Measurements from ENCODE around the gene ARMH3.
A peak's percentile ranks its signal among the peaks of the same experiment; 100 is the strongest.
"Not testable (repeated sequence)": the region's sequence is repeated elsewhere in the genome, so short reads cannot be mapped to it uniquely, and the experiment has no call there.

The ARMH3 gene

DNA sequence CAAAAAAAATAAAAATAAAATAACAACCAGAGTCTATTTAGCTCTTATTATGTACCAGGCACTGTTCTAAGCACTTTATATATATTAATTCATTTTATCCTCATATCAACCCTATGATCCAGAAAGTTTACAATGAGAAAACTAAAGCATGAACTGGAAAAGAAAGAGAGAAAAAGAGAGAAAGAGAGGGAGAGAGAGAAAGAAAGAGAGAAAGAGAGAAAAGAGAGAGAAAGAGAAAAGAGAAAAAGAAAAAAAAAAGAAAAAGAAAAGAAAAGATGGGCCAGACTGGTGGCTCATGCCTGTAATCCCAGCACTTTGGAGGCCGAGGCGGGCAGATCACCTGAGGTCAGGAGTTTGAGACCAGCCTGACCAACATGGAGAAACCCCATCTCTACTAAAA, 9.9 kb downstream of the ARMH3 start:
- DNase-seq (ENCODE audit: low read depth) = no peak

DNA sequence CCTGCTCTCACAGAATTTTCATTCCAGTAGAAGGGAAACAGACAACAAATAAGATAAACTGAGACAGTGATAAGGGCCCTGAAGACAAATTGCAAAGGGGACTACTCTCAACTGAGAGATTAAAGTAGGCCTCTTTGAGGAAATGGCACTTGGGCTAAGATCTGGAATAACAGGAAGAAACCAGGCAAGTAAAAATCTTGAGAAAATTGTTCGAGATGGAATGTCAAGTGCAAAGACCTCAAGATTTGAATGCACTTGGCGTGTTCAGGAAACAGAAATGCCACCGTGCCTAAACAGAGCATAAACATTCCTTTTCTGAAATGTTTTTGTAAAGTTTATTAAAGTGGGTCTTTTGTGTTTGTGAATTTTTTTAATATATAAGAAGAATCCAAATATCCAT, 10.7 kb downstream of the ARMH3 start:
- DNase-seq (ENCODE audit: low read depth) = no peak

DNA sequence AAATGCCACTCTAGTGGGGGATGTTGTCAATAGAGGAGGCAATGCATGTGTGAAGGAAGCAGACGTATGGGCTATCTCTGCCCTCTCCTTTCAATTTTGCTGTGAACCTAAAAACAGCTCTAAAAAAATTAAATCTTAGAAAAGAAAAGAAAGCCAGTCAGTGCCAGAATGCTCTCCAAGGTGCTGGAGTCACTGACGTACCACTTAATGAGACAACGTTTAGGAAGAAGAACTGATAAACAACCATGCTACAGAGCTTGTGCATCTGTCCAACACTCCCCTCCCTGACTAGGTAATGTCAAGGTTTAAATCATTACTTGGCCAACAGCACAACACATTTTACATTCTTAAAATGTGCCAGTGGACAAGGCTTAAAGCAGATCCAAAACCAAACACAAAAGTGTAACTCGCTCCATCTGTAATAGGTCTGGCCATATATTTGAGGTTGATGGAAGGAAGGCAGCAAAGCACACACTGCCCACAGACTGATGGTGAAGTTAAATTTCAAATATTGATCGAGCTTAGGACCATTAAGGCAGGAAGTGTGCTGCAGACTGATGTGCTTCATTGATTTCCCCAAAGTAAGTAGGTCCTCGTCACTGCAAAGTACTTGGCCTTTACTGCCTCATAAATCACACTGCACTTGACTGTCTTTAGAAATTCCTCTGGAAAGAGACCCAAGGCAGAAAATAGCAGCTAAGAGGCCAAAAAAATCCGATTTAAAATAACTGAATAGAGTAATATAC, 15.5 kb downstream of the ARMH3 start:
- no peak for DNase-seq (ENCODE audit: low read depth)

DNA sequence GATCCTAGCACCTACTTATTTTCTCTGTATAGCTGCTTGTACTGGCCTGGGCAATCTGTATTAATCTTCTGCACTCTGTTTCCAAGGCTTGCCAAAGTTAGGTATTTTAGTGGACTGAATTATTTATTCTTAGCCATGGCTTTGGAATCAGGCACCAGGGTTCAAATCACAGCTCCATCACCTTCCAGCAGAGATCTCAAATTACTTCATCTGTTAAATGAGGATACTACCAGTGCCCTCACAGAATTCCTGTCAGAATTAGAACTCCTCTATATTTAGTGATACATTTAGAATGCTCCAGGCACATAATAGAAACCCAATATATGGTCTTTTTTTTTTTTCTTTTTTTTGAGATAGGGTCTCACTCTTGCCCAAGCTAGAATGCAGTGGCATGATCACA, 17.6 kb downstream of the ARMH3 start:
- no peak for DNase-seq (ENCODE audit: low read depth)

DNA sequence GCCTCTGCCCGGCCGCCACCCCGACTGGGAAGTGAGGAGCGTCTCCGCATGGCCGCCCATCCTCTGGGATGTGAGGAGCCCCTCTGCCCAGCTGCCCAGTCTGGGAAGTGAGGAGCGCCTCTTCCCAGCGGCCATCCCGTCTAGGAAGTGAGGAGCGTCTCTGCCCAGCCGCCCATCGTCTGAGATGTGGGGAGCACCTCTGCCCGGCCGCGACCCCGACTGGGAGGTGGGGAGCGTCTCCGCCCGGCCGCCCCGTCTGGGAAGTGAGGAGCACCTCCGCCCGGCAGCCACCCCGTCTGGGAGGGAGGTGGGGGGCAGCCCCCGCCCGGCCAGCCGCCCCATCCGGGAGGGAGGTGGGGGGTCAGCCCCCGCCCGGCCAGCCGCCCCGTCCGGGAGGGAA, 20.2 kb downstream of the ARMH3 start:
- not testable (repeated sequence) for DNase-seq (ENCODE audit: low read depth)

DNA sequence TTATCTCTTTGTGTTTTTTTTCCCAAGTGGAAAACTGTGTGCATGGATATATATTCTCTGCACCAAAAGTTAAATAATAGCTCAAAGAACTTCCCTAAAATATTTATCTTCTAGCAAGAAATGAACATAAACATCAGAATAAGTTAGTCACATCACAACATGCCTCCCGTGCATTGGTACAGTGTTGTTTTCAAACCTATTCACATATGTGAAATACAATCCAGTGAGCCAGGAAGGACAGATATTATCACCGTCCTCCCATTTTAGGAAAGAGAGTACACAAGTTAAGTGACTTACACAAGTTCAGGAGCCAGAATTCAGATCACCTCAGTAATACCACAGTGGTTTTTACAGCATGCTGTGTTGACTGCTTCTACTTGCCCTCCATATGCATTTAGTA, 22.2 kb downstream of the ARMH3 start:
- DNase-seq (ENCODE audit: low read depth) = no peak

DNA sequence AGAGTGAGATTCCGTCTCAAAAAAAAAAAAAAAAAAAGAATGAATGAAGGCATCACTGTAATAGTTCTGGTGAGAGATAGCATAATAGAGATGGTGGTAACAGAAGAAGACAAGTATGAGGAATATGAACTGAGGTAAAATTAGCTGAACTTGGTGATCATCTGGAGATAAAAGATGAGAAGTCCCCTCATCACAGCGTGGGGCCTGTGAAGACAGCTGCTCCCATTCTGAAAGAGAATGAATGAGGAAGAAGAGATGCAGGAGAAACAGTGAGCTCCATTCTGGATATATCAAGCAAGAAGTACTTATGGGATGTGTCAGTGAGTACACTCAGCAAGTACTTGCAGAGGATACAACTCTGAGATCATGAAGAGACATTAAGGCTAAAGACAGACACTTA, 28.7 kb downstream of the ARMH3 start:
- no peak for DNase-seq (ENCODE audit: low read depth)

DNA sequence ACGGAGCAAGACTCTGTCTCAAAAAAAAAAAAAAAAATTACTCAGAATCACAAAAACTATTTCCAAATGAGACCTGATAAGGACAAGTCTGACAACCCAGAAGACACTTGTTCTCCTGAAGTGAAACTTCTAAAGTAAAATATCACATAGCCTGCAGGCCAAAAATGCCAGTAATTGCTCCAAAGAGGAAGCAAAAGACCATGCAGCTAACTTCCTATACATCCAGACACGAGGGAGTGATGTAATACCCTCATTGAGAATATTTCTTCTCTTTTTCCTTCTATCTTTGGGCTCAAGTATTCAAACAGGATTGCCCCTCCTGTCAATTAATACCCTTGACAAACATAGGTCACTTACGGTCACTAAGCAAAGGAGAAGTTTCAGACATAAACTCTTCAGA, 31.2 kb downstream of the ARMH3 start:
- no peak for DNase-seq (ENCODE audit: low read depth)

DNA sequence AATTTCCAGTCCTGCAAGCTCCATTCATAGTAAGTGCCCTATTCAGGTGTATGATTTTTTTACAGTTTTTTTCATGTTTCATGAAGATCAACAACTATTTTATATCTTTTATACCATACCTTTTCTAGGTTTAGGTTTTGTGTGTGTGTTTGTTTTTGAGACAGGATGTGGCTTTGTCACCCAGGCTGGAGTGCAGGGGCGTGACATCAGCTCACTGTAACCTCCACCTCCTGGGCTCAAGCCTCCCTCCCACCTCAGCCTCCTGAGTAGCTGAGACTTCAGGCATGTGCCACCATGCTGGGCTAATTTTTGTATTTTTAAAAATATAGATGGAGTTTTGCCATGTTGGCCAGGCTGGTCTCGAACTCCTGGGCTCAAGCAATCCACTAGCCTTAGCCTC, 35.0 kb downstream of the ARMH3 start:
- DNase-seq (ENCODE audit: low read depth) = no peak

DNA sequence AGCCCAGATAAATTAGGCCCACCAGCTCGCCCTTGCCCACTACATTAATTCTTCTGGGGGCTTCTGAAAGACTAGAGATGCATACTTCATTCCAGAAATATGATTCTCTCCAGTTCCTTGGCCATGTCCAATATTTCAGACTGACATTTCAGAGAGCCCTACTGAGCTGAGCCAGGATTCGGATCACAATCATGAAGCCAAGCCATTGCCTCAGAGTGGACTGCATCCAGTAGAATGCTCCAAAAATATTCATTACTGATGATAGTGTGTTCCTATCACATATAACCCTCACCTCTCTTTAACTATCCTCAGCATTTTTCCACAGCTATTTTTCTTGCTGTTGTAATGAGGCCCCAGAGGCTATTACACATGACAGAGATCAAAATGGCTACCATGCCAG, 38.7 kb downstream of the ARMH3 start:
- DNase-seq (ENCODE audit: low read depth) = no peak

DNA sequence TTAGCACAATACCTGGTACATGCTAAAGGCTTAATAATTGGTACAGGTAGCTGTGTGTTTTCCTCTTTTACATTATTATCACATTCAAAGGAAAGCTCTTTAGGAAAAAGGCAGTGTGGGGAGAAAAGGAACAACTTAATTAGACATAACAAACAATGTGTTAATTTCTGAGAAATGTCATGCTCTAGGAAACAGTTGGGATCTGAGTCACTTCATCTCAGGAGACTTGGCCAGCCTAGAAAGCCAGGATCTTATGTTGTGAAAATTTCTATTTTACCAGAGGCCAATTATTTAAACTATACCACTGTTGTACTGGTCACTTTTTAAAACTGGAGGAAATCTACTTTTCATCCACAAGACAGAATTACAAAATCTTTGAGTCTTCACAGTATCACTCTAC, 39.6 kb downstream of the ARMH3 start:
- no peak for DNase-seq (ENCODE audit: low read depth)

DNA sequence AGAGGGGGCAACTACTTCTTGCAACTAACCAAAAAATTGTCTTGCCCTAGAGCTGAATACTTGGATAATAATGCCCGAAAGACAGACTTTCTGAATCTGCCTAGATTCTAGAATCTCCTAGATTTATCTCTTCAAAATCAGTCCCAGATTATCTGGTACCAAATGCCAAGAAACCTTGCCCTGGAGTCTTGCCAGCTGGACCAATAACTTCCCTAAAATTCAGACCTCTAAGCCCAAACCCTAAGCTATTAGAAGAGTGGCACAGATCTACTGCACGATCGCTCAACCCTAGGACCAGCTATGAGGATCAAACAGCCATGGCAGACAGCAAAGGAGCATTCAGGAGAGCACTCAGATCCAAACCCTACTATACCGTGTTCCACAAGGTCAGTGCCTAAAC, 45.0 kb downstream of the ARMH3 start:
- no peak for DNase-seq (ENCODE audit: low read depth)

DNA sequence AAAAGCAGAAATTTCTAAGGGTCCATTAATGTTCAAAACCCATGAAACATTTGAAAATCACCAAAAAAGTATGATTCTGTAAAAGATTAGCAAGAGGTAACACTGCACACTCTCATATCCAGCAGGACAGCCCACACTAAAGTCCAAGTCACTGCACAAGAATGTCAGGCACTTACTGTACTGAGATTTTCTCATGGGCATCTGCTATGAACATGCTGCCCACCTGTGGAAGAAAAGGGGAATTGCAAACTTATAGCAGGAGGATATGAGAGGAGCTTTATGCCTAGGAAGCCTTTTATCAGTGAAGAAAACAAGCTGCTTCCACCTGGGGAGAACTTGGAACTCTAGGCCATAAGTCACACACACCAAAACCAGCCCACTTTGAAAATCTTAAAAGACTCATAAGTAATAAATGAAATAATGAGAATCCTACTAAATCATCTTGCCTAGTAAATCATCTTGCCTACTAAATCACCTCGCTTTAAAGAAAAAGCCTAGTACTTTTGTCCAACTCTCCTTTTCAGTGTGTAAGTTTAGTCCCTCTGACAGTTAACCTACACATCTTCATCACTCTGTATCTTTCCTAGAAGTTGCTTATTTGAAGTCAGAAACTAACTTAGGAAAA, 46.1 kb downstream of the ARMH3 start:
- peak; percentile 4 for DNase-seq (ENCODE audit: low read depth)

DNA sequence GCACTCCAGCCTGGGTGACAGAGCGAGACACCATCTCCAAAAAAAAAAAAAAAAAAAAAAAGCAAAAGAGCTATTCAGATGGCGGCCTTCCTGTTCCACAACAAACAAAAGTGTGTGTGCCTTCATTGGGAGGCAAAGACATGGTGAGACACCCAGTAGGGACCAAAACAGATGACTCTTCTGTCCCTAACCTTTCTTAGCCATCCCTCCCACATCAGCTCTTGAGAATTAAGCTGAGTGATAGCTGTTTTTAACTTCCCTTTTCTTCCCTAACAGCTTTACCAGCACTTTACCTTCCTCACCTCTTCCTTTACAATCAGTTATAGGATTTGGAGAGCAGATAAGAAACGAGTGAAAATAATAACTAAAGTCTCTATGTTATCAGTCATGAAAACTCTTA, 48.2 kb downstream of the ARMH3 start:
- DNase-seq (ENCODE audit: low read depth) = no peak

DNA sequence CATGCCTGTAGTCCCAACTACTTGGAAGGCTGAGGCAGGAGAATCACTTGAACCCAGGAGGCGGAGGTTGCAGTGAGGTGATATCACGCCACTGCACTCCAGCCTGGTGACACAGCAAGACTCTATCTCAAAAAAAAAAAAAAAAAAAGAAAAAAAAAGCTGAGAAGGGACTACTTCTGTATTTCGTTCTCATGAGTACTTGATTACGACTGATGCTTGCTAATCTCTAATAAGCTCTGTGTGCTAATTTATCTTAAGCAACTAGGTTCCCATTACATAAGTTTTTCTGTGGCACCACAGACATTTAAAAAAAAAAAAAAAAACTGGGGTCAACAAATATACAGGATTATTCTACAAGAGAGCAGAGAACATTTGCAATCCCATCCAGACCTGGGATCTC, 48.9 kb downstream of the ARMH3 start:
- DNase-seq (ENCODE audit: low read depth) = not testable (repeated sequence)

DNA sequence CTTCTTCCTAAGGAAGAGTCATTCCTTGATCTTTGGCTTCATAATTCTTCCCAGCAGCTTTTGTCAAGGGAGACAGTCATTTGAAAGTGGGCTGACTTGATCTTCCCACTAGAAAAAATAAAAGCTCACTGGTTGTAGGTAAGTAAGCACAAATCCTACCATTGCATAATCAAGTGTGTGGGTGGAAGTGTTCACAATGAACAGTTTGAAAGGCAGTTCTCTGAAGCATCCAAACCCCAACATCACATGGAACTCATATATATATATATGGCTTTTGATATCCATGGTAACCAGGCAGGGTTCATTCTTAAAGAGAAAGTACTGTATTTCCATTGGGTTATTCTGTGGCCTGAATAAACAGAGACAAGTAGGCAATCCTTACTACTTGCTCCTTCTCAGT, 51.6 kb downstream of the ARMH3 start:
- DNase-seq (ENCODE audit: low read depth) = no peak

DNA sequence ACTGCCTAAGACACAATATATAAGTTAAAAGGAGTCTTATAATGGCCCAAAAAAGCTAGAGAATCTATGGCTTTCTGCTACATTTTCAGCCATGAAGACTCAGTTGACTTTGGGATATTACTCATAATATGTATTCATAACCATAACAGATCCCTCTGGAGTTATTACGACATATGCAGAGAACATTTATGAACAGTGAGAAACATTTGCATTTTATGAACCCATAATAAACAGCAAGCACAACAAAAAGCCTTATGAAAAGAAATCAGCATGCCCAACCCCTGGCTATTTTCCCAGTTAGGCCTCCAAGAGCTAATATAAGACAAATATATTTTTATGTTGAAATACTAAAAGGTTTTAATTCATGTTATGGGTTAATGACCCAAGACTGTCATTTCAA, 52.4 kb downstream of the ARMH3 start:
- no peak for DNase-seq (ENCODE audit: low read depth)

DNA sequence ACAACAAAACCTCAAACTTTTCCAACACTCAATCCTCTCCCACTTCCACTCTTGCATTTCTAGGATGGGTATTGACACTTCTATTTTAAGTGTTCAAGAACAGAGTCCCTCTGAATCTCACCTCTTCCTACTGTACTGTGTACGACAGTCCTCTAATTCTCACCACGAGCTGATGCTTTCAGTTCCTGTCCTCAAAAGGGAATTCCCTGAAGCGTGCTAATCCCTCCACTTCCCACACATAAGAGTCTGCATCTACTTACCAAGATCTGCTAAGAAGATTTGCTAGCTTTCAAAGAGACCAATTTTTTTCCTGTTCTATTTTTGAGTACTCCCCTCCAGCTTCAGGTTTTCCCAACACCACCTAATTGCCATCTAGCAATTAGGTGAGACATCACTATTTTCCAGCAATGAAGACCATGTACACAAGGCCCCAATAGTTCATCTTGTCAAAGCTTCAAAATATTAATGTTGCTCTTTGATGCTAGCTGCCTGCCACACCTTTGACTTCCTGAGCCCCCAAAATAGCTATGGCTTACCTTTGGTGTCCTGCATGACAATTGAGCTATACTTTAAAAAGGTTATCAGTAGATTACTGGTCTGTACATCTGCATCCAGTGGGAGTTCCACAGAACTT, 54.4 kb downstream of the ARMH3 start:
- no peak for DNase-seq (ENCODE audit: low read depth)

DNA sequence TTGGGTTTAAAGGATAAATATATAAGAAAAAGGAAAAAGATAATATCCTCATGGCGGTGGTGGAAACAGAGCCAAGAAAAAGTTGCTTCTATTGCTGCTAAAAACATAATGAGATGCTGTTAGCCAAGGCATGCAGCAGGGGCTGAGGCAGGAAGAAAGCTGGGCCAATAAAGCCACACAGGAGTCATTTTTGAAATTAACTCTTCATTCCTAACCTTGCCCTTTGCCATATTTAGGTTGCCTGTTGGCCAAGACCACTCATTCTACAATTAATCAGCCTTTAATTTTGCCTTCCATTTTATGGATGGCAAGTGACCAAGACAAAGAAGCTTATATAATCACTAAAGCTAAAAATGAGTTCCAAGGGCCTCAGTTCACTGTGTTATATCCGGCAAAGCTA, 58.2 kb downstream of the ARMH3 start:
- DNase-seq (ENCODE audit: low read depth) = no peak

DNA sequence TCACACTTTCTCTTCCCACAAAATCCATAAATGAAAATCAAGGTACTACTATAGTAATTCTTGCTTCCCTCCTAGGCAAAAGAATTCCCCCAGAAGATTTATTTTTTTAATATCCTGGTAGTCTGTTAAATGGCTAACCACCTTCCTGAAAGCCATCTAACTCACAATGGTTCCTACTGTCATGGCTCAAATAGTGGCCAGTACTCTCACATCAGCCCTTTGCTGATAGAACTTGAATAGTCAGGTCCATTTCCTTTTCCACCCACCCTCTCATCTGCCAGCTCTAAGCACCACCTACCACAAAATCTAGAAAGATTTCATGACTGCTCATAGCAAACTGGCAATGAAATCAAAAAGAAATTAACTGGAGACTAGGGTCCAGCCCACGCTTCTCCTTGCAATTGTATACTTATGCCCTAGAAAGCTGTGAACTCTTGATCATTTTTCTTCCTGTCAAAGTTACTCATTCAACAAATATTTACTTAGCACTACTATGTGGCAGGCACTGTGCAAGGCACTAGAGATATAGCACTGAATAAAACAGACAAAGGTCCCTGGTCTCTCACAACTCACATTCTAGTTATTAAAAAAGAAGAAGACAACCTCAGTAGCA, 60.4 kb downstream of the ARMH3 start:
- no peak for DNase-seq (ENCODE audit: low read depth)

DNA sequence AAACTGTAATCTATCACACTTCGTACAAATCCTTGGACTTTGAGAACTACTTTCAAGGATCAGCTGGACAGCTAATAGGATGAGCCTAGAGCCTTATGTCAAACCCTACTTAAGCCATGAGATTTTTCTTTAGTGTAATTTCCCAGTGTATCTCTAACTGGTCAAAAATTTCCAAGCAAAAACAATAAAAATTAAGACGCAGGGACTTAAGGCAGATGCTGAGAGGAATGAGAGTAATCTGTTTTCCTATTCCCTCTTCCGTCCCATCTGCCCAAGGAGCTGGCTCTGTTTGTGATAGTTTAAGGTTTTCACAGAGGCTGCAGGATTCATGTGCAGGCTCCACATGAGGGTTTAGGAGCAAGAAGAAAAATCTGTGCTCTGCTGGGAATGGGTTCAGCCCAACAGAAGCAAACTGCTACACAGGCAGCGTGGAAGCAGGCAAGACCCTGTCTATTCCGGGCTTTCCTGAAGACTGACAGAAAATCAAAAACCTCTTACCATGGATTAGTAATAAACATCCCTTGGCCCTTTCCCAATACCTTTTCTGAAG, 62.2 kb downstream of the ARMH3 start:
- no peak for DNase-seq (ENCODE audit: low read depth)

DNA sequence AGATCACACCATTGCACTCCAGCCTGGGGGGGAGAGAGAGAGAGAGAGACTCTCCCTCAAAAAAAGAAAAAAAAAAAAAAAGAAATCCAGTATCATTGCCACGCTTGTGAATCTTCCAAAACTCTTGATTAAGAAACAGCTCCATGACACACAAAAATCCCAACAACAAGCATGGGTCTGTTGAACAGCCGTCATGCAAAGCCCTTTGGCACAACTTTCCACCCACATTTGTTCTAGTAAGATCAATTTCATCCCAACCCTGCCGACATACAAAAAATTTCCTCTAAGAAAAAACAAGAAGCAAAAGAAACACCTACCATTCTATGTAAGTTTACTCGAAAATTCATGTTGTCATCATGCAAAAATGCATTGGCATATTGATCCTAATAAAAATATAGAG, 62.8 kb downstream of the ARMH3 start:
- DNase-seq (ENCODE audit: low read depth) = no peak

DNA sequence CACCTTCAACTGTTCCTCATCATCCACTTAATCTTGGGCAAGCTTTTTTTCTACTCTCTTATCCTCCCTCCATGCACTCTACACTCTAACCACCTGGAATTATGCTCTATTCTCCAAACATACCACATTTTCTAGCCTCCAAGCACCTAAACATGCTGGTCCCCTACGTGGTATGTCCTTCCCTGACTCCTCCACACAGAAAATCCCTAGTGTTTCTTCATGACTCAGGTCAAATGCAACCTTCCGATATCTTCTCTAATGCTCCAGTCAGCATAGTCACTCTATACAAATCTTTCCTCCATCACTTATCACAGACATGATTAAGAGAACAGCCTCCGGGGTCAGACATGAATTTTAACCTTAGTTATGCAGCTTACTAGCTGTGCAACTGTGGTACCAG, 68.8 kb downstream of the ARMH3 start:
- no peak for DNase-seq (ENCODE audit: low read depth)

Measured in activated T-cell treated with anti-CD3 and anti-CD28 coated beads for 48 hours (primary cell).